GM18870 (cell line): ENCODE measurements around the gene PIAS2.
"Not testable (repeated sequence)": the region's sequence is repeated elsewhere in the genome, so short reads cannot be mapped to it uniquely, and the experiment has no call there.

Source experiments
- ATAC-seq: cut with Tn5 transposase; IDR thresholded peaks from one replicate; pipeline ENCODE4 v1.9.1; 2021; ENCODE audit warnings: moderate library complexity; ENCODE audit not compliant: unreplicated experiment

PIAS2 gene

DNA sequence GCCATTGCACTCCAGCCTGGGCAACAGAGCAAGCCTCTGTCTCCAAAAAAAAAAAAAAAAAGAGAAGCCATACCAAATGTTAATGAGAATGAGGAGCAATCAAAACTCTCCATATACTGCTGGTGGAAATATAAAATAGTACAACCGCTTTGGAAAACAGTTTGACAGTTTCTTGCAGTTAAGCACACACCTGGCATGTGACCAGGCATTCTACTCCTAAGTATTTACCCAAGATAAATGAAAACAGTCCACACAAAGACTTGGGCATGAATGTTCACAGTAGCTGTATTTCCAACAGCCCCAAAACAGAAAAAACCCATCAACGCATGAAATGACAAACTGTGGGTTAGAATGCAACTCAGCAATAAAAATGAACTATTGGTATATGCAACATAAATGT lies 84.5 kb downstream of the PIAS2 start:
- no peak for ATAC-seq

DNA sequence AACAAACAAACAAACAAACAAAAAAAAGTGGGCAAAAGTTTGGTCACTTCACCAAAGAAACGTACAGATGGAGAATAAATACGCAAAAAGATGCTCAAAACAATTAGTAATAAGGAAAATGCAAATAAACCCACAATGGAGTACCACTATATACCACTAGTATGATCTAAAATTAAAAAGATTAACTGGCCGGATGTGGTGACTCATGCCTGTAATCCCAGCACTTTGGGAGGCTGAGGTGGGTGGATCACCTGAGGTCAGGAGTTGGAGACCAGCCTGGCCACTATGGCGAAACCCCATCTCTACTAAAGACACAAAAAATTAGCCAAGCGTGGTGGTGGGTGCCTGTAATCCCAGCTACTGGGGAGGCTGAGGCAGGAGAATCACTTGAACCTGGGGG lies 84.9 kb downstream of the PIAS2 start:
- ATAC-seq, result not testable (repeated sequence)

DNA sequence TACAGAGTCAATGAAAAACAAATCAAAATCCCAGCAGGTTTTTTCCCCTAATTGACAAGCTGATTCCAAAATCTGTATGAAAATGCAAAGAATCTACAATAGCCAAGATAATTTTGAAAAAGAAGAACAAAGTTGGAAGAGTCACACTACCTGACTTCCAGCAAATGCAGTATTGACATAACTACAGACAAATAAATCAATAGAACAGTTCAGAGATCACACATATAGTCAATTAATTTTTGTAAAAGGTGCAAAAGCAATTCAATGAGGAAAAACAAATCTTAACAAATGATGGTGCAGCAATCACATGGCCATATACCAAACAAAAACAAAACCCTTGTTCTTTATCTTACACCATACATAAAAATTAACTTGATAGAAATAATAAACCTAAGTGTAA lies 85.9 kb downstream of the PIAS2 start:
- ATAC-seq, result no peak

DNA sequence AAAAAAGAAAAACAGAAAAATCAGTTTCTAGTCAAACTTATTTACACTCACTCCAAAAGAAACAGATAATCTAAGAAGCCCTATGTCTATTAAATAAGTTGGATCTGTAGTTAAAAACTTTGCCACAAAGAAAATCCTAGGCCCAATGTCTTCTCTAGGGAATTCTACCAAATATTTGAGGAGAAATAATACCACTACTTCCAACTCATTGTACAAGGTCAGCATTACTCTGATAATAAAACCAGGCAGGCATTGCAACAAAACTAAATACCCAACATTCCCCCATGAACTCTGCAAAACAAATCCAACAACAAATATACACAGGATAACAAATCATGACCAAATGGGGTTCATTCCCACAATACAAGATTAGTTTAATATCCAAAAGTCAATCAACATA lies 86.7 kb downstream of the PIAS2 start:
- ATAC-seq, result no peak

DNA sequence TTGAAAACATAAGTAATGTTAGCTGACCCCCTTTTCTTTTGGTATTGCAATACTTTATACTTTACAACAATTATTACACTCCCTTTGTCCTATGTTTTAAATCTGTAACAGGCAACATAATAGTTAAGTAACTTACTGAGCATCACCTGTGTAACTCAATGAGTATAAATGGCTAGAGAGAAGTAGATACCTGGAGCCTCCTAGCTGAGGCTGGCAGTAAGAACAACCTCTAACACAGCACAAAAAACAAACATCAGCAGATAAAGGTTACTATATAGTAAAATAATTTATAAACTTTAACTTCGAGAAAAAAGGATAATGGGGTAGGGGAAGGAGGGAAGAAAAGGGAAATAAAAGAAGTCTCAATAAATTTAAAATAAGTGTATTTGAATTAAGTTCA lies 87.4 kb downstream of the PIAS2 start:
- ATAC-seq, result no peak

DNA sequence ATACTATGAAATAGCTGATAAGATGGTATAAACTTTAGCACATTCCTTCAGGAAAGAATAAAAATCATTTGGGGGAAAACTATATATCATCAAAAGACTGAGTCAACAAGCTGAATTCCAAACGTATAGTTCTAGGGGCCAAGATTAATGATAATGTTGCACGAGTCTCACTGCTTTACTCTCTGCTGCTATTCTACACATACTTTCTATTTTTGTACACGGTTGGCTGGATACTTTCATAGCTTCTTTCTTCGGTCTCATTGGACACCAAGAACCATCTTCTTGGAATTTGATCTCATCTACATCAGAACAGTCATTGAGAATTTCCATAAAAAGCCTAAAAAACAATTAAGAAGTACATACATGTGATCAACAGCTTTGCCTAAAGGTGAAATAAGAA lies 87.8 kb downstream of the PIAS2 start:
- no peak for ATAC-seq

DNA sequence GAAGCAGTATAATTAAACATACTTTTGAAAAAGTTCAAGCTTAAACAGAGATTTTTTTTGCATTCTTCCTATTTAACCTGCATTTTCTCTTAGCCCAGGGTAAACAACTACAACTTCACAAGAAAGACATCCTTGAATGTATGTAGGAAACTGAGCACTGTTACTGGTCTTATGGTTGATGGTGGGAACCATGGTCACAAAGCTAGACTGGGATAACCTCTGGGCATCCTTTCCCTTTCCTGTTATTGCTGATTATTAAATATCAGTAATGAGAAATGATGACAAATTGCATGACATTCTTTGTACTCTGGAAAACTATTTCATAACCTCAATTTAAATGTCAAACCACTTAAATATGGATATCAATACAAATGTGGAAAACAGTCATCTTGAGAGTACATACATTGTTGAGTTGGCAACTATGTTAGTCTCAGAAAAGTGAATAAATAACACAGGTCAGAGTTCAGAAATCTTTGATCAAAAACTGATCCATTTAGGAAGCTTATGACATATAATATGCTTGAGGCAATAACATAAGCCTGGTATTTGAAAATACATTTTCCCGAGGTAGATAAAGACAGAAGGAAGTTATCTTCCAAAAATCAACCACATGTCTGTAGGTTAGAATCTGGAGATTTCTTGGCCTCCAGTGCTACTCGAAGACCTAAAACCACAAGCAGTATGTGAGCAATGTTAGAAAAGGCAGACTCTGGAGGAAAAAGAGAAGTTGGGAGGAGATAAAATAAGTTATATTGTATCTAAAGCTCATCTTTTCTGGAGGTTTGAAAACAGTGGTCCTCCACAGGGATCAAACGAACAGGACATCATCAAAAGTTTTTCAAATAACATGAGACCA lies 95.2 kb downstream of the PIAS2 start:
- ATAC-seq, result no peak

DNA sequence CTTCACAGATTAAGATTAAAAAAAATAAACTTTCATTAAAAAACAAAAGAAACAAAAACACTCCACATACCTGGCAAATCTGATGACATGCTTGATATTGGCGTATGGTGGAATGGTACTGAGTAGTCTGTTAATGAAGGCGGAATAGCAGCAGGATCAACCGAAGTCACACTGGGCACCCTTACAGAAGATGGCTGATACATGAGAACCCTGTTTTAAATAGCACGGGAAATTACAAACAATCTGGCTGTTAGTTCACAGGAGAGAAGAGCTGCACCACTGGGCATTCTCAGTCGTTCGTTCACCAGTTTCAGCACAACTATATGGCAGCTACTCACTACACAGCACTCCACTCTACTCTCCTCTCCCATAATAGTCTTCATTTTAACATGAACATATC lies 96.4 kb downstream of the PIAS2 start:
- ATAC-seq, result no peak

DNA sequence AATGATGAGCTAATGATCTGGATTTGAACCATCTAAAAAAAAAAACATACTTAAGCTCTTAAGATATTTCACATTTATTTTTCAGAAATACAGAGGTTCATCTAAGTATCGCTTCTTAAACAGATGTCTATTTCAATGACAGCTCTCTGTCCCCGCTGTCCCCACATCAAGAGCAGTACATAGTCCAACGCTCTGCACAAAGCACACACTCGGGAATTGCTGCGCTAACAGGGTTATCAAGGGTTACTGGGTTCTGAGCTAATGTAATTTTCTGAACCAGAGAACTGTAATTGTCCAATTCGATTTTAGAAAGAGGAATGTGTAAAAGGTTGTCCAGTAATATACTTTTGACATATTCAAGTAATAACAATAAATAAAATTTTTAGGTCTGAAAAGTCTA lies 101.6 kb downstream of the PIAS2 start:
- ATAC-seq, result no peak

DNA sequence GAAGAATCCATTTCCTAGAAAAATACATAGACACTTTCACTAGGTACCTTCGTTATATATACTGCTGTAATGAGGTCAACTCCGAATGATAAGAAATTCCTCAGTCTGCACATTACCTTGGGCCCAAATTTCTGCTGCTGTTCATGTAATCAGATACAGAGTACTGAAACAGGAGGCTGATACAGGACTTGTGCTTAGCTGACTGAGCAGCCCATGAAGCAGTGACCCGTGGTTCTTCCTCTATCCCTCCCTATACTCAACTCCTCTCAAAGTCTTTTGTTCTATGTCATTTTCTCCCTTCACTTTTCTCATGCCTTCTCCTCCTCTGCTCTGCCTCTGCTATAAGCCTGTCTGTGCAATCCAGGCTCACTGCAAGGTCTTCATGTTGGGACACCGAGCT lies 102.9 kb downstream of the PIAS2 start:
- ATAC-seq, result no peak

DNA sequence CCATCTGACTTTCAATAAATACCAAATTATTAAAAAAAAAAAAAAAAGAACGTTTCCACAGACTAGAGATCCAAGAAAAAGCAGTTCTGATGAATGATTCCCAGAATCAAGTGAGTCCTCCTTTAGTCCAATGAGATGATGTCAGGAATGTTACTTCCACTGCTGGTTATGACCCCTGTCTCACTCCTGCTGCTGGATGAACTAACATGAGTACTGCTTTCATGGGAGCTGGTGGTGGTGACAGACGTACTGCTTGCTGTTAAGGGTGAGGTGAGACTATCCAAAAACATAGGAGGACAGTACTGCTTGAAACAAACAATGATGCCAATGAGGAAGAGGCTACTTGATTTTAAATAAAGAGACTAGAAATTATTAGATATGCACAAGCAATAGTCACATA lies 105.0 kb downstream of the PIAS2 start:
- no peak for ATAC-seq

DNA sequence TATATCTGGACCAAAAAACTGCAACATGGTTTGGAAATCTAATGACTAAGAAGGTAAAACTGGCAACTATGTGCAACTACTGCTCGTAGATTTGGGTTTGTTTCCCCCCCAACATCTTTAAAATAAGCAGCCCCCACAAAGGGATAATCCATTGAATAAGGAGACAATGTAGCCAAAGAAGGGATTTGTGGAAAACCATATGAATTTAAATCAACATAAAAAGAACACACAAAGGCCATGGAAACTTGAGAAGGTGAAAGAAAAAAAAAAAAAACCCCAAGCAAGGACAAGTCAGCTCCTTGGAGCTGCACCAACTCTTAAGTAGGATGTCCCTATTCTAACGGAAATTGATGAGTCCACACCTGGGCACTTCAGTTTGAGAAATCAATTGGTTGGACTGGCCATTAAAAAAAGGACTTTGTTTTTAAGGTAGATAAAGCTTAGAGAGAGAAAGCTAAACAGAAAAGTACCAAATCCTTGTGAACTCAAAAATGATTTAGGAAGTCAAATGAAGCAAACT lies 106.8 kb downstream of the PIAS2 start:
- ATAC-seq, result no peak

DNA sequence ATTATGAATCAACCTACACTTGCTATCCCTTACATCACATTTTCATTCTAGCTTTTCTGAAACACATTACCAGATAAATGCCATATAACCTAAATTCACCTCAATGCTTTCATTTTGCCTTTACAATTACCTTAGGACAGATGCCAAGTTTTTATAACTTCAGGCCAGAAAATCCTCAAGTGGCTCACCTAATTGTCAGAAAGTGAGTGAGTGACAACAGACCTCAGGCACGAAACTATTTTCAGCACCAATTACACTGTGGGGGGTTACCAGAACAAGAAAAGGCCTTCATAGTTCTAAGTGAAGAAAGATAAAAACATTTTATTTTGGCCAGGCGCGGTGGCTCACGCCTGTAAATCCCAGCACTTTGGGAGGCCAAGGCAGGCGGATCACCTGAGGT lies 108.2 kb downstream of the PIAS2 start:
- no peak for ATAC-seq

DNA sequence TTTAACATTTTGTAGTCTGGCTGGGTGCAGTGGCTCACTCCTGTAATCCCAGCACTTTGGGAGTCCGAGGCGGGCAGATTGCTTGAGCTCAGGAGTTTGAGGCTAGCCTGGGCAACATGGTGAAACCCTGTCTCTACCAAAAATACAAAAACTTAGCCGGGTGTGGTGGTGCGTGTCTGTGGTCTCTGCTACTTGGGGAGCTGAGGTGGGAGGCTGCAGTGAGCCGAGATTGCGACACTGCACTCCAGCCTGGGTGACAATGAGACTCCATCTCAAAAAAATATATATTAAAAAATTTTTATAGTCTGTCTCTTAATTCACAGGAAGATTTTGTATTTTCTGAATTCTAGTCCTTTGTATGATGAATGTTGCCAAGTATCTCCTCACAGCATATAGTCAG lies 121.4 kb downstream of the PIAS2 start:
- not testable (repeated sequence) for ATAC-seq

DNA sequence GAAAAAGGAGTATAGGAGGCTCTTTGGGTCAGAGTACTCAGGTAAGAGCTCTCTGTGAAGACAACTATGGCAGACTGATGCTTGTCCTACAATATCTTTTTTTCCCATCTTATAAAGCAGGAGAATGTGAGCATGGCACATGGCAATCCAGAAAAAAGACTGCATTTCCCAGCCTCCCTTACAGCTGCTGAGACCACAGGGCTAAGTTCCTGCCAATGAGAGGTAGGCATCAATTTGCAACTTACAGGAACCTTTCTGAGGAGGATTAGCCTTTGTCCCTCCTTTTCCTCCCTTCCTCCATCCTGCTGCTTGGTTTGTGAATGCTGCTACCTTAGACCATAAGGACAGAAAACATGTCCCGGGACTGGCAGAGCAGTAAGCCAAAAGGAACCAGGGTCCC lies 122.7 kb downstream of the PIAS2 start:
- ATAC-seq, result no peak

DNA sequence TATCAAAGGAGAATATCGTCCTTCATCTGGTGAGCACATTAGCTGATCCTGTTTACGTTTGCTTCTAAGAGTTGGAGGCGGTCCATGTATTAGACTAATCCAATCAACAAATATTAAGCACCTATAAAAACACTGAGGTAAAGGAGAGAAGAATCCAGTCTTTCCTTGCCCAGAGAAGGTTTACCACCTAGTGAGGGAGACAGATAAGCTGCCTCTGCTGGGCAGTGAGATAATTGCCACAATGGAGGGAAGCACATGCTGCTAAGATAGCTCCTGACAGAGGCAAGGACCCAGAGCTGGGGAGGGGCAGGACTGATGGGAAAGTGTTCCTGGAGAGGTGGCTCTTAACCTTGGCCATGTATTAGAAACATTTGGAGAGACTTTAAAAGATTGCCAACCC lies 123.7 kb downstream of the PIAS2 start:
- ATAC-seq, result no peak

DNA sequence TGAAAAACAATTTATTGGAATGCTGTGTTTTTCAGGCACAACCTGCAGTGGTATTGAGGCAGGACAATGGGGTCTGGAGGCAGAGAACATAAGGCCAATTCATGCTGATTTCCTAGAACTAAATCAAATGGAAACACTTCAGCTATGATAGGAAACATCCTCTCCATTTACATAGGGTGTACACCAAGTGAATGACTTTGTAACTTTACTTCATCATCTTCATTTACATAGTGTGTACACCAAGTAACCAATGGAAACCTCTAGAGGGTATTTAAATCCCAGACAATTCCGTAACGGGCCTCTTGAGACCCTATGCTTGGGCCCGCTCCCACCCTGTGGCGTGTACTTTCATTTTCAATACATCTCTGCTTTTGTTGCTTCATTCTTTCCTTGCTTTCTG lies 128.2 kb downstream of the PIAS2 start:
- ATAC-seq, result no peak

DNA sequence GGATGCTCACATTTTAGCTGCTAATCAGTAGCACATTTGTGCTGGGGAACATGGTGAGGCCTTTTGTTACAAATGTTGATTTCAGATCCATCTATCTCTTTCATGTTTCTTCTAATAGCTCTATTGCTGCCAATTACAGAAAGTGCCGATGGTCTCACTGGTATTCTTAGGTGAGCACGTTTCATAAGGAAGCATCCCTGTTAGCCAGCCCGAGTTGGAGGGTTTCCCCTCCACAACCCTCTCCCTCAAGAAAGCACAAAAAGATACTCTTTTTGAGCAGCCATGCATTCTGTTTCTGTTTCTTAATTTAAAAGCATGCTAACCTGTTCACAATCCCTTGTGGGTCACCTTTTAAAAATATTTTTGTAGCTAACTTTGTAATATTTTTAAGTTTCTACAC lies 129.6 kb downstream of the PIAS2 start:
- no peak for ATAC-seq

DNA sequence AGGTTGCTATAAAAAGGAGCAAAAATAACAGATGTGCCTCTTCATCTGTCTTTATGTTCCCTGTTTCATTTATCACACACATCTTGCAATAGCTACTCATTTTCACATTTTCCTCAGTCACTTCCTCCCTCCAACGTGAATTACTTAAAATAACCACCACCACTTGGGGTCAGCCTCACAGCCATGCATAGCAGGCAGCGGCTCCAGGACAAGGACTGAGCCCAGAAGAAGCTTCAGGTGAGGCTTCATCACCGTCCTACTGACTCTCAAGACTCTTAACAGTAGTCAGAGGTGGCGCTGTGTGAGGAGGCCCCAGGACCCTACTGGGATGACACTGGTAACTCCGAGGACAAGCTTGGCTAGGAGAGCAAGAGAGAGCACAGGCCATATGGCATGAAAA lies 144.9 kb downstream of the PIAS2 start:
- no peak for ATAC-seq

DNA sequence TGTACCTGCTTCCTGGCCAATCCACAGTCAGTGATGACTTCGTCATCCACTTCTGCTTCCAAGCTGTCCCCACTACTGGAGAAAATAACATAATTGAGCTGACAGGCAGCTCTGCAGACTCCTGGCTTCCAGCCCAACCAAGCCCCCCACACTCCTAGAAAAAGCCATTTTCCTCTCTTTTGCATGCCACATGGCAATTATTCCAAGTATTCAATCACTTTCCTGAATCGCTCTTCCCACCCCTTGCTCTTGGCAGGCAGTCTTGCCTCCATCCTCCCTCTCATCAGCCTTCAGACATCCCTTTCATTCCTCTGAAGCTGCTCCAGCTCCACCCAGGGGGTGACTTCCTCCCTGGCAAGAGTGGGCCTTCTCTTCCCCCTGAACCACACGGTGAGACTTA lies 146.2 kb downstream of the PIAS2 start:
- ATAC-seq, result no peak

DNA sequence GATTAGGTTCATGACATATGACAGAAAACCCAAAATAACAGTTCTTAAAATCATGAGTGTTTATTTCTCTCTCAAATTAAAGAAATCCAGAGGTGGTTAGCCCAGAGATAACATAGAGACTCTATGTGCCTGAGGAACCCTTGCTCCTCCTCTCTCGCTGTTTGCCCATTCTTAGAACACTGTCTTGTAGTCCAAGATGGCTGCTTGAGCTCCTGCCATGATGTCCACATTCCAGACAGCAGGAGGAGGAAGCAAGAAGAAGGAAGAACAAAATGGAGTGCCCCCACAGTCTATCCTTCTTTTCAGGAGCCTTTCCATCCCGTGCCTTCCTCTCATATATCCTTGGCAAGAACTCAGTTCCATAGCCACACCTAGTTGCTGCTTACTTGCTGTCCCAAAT lies 146.6 kb downstream of the PIAS2 start:
- ATAC-seq, result no peak

DNA sequence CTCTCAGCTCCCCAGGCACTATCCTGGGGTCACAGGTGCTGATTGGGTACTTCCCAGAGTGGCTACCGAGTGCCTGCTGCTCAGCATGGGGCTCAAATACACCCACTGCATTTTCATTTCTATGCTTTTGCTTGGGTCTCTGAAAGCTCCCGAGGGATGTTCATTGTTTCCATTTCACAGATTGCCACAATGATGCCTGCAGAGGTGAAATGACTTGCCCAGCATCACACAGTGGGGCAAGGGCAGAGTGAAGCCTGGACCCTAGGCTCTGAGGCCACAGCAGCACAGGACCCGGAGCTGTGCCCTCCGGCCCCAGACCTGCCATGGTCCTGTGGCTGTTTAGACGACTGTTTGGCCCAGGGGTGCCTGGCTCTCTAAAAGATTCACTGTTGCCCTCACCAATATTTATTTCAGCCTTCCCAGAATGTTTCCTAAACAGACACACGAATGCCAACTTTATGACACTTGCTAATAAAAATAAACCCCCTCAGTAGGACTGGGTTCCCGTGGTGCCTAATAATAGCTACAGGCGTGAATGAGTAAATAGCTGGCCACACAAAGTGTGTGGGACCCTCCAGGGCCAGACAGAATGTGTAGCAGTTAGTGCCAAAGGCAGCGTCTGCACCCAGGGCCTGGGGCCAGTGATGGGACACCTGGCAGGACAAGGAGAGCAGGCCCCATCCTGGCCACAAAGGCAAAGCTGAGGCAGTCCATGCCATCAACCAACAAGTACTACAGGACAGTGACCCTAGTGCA lies 149.0 kb downstream of the PIAS2 start:
- no peak for ATAC-seq
